GM21381 (cell line): ENCODE data around the gene TST.
"Not testable (repeated sequence)": the region's sequence is repeated elsewhere in the genome, so short reads cannot be mapped to it uniquely, and the experiment has no call there.

Experiments used
- ATAC-seq: cut with Tn5 transposase; IDR thresholded peaks from one replicate; pipeline ENCODE4 v1.9.1; 2021; ENCODE audit warnings: mild to moderate bottlenecking, moderate library complexity; ENCODE audit not compliant: unreplicated experiment

TST gene

DNA sequence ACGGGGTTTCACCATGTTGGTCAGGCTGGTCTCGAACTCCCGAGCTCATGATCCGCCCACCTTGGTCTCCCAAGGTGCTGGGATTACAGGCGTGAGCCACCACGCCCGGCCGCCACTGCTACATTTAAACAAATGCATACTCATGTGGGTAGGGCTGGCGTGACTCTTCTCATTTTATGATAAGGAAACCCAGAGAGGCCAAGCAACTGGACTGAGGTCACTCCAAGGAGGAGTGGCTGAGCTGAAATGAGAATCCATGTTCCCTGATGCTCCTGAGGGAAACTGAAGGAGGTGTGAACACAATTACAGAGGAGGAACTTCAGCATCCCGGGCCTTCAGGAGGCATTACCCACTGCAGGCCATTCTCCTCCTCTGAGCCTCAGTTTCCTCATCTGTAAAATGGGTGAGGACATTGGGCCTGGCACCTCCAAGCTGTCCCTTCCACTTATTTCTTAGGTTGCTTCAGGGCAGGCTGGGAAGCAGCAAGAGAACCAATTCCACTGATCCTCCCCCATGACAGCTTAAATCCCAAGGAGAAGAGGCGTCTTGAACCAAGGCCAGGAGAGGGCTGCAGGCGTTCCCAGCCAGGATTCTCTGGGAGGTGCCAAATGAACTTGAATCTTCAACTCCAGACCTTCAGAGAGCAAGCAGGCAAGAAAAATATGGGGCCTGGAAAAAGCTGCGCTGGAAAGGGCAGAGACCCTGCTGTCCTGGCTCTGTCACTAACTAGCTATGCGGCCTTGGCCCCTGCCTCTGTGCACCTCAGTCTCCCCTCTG, 2.9 kb downstream of the TST start:
- no peak for ATAC-seq

DNA sequence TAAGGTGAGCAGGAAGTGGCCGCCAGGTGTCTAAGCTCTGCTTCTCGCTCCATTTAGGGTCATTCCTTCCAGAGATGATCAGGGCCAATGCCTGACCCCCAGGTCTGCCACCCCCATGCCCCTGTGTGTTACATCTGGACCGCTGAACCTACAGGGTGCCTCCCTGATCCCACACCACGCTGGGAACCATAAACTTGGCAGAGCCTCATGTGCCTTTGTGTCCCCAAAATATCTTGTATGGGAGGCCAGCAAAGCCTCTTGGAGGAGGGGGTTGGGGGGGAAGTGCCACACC, 3.7 kb downstream of the TST start:
- ATAC-seq = no peak

DNA sequence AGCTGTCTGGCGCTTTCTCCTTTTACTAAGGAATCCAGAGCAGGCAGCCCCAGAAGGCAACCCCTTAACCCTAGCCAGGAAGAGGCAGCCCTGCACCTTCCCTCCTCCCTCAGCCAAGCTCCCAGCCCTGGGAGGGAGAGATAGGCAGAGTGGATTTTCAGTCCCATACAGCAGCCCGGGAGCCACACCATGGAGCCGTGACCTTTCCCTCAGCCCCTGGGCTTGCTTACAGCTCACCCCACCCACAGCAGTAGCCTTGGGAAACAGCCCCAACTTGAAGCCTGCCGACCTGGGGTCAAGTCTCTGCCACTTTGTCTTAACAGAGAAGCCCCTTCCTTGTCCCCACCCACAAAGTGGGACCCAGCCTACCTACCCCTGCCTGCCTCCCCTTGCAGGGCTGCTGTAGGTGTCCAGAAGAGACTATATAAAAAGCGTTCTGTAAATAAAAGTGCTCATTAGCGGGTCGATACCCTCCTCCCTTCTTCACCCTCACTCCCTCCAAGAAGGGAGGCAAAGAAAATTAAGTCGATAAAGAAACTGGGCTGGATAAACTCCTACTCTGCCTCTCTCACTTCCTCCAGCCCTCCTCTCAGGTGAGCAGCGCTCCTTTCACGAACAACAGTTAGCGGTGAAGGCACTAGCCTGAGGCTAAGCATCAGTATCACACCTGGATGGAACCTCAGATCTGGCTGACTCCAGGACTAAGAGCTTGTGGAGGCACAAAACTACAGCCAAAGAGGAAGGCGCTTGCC, 4.2 kb downstream of the TST start:
- no peak for ATAC-seq

DNA sequence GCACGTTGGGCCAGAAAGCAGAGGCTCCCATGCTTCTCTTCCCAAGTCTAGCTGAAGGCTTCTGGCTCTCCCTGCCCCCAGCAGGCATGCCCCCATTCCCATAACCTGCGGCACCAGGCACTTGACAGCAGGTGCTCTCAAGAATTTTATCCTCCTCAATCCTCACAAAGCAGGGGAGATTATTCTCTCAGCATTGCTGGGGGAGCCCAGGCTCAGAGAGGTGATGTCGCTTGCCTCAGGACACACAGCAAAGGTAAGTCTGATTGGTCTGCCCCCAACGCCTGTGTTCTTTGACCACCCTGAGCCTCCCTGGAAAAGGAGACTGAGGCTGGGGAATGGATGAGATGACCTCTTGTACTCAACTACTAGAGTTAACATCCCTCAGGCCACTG, 4.8 kb downstream of the TST start:
- no peak for ATAC-seq

DNA sequence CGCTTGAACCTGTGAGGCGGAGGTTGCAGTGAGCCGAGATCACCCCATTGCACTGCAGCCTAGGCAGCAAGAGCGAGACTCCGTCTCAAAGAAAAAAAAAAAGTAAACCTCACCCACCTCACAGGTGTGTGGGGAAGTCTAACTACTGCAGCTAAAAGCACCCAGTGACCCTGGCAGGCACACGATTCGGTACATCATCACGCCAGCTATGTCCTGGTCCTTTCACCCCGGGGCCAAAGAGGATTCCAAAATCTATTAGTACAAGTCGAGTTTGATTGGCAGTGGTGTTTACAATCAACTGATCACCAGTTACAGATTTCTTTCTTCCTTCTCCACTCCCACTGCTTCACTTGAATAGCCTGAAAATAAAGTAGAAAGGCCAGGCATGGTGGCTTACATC, 6.3 kb downstream of the TST start:
- no peak for ATAC-seq

DNA sequence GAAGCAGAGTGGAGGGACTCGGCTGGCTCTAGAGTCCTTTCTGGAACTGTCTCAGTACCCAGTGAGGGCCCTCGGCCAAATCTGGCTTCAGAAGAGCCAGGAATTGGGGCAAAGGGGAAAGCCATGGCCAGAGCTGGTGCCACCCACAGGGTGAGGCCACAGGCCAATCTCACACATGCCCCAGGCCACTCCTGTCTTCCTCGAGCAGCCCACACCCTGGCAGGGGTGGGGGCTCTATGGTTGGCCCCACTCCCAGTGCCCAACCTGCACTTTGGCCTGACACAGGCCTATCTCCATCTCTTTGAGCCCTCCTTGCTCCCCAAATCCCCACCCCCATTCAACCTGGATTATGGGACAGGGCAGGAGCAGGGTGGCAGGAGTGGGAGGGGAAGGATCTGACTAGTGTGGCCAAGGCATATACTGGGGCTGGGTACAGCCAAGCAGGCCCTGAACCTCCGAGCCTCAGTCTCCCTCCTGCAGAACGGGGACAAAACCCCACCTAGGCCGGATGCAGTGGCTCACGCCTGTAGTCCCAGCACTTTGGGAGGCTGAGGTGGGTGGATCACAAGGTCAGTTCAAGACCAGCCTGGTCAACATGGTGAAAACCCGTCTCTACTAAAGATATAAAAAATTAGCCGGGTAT, 6.9 kb downstream of the TST start:
- ATAC-seq = no peak

DNA sequence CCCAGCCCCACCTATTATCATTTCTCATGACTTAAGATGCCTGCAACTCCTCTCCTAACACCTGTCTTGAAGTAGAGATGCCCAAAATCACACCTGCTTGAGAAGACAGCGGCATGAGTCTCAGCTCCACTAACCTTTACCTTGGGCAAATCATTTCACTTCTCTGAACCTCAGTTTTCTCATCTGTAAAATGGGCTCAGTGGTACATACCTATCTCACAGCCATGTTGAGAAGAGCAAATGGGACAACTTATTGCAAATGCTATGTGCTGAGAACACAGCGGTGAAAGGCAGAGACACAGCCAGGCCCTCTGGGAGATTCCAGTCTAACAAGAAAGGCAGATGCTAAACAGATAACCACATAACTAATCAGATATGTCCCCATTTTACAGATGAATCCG, 7.8 kb downstream of the TST start:
- no peak for ATAC-seq

DNA sequence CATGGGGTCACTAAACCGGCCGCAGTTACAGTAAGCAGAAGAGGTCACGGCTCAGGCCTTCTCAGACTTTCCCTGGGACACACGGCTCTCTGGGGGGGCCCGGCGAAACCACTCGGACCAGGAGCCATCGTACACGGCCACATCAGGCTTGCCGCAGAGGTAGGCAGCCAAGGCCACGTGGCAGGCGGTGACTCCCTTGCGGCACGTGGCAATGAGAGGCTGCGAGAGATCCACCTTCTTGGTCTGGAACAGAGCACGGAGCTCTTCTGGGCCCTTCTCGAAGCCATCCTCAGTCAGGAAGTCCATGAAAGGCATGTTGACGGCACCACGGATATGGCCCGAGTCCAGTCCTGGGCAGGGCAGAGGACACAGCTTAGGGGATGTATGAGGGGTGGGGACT, 8.3 kb downstream of the TST start:
- no peak for ATAC-seq

DNA sequence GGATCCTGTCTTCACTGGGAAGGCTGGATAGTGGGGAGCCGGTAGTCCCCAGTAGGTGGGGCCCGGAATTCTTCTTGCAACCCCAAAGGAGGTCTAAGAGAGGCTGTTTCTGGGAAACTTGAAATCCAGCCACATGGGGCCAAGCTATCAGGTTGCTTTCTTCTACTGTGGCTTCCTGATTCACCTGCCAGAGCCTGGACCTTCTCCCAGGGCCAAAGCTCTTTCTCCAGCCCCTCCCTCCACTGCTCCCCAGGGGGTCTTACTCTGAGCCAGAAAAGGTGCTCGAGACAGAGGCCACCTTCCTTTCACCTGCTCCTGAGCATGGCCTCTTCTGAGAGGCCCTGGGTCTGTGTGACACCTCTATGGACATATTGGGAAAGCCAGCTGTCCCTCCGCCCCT, 9.1 kb downstream of the TST start:
- no peak for ATAC-seq

DNA sequence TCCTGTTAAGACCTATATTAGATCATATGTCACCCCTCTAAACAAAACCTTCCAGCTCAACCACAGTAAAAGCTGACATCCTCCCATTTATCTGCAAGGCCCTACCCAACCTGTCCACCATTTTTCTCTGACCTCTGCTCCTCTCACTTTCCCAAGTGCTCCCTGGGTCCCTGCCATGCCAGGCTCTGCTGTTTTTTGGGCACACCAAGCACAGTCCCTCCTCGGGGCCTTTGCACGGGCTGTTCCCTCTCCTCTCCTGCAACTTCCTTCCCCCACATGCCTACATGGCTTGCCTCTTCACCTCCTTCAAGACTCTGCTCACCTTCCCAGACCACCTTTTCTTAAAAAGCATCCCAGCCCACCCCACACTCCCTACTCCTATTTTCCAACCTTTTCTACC, 9.8 kb downstream of the TST start:
- ATAC-seq = no peak

DNA sequence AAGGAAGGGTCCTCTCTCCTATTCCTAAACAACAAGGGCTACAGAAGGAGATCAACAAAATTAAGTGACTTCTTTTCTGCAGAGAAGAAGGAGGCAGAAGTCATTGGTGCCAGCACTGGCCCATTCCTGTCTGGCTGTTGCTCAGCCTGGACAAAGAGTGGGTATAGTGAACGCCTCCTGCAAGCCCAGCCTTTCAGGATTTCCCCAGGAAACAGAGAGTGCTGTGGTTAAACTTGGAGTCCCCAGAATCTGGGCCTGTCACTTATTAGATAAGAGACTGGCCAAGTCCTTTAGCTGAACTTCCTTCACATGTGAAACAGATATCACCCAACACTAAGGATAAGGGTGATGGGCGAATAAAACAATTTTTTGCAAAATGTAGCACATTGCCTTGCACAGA, 10.9 kb downstream of the TST start:
- no peak for ATAC-seq

DNA sequence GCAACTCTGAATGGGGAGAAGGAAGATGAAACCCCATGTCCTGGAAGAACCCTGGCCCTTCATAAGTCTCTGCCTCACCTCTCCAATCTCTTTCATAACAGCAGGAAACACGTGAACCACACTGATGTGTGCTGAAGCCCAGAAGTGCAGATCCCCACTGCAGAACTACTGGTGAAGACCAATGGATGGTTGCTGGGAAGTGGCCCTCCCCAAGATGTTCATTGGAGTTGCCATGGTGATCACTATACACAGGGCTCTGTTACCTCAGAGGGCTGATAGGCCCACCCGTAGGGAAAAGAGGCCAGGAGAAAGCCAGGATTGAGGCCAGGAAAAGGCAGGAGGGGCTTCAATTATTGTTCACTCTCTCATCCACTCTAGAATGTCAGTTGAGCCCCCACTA, 11.6 kb downstream of the TST start:
- no peak for ATAC-seq

DNA sequence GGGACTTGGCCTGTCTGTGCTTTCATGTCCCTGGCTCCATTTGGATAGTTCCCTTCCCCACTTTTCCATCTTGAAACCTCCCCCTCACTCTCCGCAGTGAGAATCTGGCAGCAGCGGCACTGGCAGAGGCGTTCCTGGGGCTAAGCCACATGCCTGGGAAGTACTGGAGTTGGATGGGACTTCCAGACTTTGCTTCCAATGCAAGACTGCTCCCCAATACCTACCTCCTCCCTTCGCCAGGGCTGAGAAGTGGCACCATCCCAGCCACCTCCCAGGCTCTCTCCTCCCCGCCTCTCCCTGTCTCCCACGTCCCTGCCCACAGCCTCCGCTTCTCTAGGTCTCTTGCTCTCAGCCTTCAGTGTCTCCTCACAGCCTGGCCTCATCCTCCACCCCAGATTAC, 16.6 kb downstream of the TST start:
- ATAC-seq = no peak

DNA sequence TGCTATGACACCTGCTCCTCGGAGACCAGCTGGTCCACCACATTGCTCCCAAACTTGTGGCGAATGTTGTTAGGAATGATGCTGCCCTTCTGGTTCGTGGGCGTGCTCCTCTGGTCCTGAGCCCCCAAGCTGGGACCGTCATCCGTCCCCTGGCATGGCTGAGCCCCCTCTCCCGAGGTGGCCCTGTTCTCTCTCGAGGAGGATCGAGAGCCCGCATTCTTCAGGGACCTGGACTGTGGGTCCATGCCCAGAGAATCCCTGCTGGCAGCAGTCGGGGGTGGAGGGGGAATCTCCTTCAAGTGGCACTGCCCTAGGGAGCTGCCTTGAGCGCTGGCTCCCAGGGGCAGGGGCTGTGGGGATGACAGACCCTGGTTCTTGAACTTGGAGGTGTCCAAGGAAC, 17.4 kb downstream of the TST start:
- no peak for ATAC-seq

DNA sequence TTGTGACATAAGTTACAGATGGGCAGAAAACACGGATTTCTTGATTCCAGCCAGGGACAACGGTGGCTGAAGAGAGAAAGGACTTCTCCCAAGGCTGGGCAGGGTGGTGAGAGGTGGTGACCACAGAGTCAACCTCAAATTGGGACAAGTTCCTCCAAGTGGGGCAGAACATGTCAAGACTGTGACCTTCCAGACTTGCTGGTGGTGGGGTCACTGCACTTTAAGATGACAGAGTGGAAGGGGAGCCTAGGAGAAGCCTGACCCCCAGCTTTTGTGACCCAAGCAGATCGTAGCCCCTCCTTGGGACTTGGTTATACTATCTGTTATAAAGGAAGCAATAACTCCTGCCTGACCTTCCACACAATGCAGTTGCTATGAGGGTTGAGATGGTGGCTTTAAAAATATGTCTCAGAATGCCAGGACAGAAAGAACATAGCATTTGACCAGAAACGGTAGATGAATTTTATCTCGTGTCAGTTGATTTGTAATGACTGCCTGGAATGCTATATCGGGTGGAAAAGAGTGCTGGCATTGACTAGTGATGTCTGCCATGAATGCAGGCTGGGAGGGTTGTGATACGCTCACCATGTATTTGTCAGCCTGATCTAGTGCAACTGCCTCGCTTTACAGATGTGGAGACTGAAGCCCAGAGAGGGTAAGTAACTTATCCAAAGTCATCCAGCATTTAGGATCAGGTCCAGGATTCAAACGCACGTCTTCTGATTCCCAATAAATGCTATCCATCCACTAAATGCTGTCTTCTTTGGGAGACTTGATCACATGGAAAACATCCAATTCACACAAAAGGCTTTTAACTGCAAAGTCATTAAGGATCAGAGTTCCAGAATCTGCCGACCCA, 18.3 kb downstream of the TST start:
- ATAC-seq = no peak

DNA sequence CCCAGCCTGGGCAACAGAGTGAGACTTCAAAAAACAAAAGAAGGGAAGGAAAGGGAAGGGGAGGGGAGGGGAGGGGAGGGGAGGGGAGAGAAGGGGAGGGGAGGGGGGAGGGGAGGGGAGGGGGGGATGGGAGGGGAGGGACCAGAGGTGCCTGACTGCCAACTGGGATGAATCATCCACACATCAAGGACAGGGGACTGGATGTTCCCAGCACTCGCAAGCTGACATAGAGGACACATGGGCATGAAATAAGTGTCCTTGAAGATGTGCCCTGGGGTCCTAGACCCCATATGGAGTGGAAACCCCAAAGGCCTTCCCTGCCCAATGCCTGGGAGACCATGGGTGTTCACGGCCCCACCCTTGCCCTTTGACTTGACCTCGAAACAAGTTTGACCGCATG, 19.8 kb downstream of the TST start:
- ATAC-seq = no peak

DNA sequence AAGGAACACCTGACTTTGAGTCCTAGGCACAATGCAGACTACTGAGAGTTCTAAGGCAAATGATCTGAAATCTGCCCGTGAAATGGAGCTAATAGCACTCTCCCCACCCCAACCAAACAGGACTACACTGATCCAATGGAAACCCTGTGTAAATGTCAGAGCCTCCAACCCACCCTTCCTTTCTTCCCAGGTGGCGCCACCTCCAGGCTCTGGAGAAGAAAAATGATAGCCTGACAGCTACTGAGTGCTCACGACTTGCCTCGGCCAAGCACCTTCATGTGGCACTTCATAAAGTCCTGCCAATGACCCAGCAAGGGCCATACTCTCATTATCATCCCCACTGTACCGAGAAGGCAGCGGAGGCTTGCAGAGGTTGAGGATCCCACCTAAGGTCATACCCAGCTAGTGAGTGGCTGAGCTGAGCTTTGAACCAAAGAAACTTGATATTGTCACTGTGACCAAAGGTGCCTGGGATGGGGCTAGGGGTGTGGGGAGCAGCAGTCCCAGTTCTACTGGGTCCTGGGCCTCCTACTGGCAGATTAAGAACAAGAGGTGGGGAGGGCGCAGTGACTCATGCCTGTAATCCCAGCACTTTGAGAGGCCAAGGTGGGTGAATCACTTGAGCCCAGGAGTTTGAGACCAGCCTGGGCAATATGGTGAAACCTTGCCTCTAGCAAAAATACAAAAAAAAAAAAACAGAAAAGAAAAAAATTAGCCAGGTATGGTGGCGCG, 20.5 kb downstream of the TST start:
- no peak for ATAC-seq

DNA sequence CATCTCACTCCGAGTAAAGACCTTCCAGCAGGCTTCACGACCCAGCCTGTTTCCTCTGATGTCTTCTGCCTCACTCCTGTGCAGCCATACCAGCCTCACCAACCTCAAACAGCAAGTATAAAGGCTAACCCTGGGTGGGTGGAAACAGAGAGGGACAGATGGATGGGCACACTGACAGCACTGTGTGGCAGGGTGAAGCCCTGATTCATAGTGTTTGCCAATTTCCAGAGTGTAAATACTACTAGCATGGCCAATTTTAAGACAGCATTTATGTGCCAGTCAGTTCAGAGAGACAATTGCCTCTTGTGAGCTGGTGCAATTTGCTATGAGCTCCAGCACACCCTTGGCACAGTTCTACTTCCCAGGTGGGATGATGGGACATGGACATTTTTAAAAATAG, 21.5 kb downstream of the TST start:
- no peak for ATAC-seq

DNA sequence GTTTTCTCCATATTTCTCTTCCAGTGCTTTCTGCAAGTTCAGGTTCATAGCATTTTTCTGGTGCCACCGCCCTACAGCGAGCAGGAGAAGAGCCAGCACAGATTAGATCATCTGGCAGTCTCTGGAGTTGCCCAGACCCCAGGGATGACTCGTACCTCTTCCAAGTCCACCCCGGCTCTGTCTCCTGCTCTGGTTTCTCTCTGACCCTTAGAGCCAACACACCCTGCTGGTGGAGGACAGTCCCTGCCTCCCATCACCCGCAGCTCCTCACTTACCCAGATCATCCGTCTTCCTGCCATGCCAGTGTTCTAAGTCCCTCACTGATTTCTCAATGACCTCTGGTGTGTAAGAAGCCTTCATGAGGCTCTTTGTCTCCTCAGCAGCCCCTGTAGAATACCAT, 28.0 kb downstream of the TST start:
- ATAC-seq = no peak

DNA sequence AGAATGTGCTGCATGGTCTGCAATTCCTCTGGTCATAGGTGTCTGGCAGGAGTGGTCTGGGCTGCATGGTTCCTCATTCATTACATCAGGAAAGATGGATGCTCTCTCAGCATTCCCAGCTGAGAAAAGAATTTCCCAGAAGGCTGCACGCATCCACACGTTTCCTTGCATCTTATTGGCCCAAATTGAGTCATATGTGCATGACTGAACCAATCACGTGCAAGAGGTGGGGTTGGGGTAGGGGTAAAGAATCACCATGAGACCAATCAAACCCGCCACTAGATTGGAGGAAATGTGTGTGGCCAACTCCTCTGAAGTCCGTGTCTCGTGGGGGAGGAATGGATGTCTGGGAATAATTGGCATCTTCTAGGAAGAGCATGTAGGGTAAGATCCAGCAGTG, 28.8 kb downstream of the TST start:
- no peak for ATAC-seq

DNA sequence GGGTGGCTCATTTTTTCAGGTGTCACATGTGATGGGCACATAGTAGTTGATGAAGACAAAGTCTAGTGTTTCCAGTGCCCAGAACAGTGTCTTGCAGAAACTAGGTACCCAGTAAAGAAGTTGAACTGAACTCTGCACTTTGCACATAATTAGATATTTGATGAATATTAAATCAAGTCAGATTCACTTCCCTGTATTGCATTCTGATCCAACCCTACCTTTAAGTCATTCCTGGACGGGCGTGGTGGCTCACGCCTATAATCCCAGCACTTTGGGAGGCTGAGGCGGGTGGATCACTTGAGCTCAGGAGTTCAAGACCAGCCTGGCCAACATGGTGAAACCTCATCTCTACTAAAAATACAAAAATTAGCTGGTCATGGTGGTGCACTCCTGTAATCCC, 30.2 kb downstream of the TST start:
- ATAC-seq = not testable (repeated sequence)
